NCI-H2171 (cell line): Measurements from ENCODE around the gene EIF2S3.
A peak's percentile ranks its signal among the peaks of the same experiment; 100 is the strongest.
"Not testable (repeated sequence)": the region's sequence is repeated elsewhere in the genome, so short reads cannot be mapped to it uniquely, and the experiment has no call there.

ENCODE experiments used
- DNase-seq: peaks from one replicate; lab custom pipeline; 2025; lab: John Stamatoyannopoulos, UW

Gene EIF2S3

DNA sequence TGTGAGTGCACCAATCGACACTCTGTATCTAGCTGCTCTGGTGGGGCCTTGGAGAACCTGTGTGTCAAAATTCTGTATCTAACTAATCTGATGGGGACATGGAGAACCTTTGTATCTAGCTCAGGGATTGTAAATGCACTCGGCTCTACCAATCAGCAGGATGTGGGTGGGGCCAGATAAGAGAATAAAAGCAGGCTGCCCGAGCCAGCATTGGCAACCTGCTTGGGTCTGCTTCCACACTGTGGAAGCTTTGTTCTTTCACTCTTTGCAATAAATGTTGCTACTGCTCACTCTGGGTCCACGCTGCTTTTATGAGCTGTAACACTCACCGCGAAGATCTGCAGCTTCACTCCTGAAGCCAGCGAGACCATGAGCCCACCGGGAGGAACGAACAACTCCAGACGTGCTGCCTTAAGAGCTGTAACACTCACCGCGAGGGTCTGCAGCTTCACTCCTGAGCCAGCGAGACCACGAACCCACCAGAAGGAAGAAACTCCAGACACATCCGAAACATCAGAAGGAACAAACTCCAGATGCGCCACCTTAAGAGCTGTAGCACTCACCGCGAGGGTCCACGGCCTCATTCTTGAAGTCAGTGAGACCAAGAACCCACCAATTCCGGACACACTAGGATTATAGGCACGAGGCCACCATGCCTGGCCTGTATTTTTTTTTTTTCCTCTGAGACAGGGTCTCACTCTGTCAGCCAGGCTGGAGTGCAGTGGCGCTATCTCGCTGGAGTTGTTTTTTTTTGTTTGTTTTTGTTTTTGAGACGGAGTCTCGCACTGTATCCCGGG lies 4.0 kb upstream of the EIF2S3 start:
- DNase-seq = not testable (repeated sequence)

DNA sequence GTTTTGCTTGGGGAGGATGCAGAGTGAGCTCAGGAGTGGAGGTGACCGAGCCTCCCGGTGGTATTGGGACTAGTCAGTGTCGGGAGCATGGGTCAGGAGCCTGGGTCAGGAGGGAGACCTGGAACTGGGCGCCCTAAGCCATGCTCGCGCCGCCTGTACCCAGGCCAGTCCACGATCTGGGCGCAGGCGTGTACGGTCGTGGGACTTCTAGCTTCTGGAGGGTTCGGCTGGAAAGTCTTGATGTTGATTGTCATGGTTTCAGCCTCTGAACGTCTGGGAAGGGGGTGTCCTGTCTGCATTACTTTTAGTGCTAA lies 244 bp downstream of the EIF2S3 start:
- DNase-seq = no peak

DNA sequence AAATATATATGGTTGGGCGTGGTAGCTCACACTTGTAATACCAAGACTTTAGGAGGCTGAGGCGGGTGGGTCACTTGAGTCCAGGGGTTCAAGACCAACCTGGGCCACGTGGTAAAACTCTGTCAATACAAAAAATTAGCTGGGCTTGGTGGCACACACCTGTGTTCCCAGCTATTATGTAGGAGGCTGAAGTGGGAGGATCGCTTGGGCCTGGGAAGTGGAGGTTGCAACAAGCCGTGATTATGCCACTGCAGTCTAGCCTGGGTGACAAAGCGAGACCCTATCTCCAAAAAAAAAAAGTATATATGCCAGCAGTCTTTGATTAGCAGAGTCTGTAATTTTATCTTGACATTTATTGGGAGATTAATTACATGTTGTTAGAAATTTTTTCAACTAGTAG lies 8.7 kb downstream of the EIF2S3 start:
- DNase-seq = no peak

DNA sequence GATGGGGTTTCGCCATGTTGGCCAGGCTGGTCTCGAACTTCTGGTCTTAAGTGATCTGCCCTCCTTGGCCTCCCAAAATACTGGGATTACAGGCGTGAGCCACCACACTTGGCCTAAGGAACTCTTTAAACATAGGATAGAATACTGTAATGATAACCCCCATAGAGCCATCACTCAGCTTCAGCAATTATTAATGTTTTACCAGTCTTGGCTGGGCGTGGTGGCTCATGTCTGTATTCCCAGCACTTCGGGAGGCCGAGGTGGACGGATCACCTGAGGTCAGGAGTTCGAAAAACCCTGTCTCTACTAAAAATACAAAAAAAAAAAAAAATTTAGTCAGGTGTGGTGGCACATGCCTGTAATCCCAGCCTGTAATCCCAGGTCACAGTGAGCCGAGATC lies 15.1 kb downstream of the EIF2S3 start:
- DNase-seq = no peak

DNA sequence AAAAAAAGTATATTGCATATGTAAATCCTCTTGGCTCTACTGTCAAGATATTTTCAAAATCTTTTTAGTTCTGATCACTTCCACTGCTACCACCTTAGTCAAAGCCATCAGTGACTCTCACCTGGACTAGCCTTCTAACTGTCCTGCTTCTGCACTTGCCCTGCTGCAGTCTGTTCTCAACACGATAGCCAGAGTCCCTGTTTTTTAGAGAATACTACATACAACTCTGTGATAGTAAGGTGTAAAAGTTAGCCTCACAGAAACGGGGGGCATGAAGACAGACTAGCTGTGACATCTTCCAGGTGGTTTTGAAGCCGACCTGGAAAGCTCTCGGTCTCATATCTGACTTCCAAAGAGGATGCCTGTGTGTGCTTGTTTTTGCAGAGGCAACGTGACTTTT lies 24.7 kb downstream of the EIF2S3 start:
- no peak for DNase-seq

DNA sequence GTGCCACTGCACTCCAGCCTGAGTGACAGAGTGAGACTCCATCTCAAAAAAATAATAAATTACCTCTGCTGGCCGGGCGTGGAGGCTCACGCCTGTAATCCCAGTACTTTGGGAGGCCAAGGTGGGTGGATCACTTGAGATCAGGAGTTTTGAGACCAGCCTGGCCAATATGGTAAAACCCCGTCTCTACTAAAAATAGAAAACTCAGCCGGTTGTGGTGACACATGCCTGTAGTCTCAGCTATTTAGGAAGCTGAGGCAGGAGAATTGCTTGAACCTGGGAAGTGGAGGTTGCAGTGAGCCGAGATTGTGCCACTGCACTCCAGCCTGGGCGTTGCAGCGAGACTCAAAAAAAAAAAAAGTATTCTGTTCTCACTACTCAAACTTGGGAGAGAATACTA lies 25.5 kb downstream of the EIF2S3 start:
- not testable (repeated sequence) for DNase-seq

DNA sequence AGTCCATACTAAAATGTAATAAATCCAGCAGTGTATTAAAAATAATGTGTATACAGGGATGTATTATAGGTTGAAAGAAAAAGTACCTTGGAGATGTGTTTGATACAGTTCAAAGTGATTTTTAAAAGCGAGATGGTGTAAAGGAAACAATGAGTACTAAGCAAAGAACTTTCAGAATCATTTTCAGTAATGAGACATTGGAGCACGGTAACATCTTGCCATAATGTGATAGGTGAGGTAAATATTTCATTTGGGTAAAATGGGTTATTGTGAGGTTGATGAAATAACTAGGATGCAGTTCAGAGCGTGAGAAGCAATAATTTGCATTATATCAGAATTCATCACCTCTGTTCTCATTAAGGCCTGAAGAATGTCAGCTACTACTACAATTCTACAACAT lies 25.9 kb downstream of the EIF2S3 start:
- no peak for DNase-seq

DNA sequence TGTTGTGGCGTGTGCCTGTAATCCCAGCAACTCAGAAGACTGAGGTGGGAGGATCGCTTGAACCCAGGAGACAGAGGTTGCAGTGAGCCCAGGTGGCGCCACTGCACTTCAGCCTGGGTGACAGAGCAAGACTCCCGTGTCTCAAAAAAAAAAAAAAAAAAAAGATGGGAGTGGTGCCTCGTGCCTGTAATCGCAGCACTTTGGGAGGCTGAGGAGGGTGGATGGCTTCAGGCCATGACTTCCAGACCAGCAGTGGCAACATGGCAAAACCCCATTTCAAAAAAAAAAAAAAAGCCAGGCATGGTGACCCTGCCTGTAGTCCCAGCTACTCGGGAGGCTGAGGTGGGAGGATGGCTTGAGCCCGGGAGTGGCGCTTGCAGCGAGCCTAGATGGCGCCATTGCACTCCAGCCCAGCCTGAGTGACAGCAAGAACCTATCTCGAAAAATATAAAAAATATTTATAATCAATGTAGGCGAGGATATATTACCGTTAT lies 27.0 kb downstream of the EIF2S3 start:
- DNase-seq = peak; percentile 14

DNA sequence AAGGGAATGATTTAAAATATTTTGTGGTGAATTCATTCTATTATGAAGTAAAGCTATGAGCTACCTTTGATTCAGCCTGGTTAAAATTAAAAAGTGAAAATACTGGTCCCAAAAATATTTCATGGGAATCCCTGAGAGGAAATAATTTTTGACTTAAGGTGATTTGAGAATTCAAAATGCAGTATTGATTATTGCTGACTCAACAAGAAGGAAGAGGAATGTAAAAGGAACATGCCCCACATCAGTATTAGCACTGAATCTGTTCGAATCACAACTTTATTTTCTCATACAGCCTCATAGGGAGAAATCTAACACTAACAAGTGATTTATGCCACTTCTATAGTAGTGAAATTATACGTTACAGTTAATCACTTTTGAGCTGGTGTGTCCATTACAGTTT lies 27.7 kb downstream of the EIF2S3 start:
- no peak for DNase-seq

DNA sequence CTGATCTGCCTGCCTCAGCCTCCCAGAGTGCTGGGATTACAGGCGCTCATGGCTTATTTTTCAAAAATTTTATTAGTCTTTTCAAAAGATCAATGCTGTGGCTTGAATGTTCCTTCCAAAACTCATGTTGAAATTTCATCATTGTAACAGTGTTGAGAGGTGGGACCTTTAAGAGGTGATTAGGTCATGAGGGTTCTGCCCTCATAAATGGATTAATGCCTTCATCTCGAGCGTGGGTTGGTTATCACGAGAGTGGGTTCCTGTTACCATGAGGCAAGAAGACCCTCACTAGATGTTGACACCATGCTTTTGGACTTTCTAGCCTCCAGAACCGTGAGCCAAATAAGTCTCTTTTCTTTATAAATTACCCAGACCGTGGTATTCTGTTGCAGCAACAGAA lies 30.3 kb downstream of the EIF2S3 start:
- DNase-seq = no peak

DNA sequence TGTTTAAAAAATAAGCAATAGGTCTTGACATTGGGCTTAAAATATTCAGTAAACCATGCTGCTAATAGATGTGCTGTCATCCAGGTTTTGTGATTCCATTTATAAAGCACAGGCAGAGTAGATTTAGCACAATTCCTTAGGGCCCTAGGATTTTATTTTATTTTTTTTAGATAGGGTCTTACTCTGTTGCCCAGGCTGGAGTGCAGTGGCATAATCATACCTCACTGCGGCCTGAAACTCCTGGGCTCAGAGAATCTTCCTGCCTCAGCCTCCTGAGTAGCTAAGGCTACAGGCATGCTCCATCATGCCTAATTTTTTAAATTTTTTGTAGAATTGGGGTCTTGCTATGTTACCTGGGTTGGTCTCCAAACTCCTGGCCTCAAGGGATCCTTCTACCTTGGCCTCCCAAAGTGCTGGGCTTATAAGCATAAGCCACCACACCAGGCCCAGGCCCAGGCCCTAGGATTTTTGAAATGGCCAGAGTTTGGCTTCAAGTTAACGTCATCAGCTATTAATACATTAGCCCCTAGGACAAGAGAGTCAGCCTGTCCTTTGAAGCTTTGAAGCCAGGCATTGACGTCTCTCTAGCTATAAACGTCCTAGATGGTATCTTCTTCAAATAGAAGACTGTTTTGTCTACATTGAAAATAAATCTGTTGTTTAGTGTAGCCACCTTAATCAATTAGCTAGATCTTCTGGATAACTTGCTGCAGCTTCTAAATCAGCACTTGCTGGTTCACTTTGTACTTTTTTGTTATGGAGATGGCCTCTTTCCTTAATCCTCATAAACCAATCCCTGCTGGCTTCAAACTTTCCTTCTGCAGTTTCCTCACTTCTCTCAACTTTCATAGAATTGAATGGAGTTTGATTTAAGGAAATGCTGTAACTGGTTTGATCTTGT lies 35.8 kb downstream of the EIF2S3 start:
- no peak for DNase-seq

DNA sequence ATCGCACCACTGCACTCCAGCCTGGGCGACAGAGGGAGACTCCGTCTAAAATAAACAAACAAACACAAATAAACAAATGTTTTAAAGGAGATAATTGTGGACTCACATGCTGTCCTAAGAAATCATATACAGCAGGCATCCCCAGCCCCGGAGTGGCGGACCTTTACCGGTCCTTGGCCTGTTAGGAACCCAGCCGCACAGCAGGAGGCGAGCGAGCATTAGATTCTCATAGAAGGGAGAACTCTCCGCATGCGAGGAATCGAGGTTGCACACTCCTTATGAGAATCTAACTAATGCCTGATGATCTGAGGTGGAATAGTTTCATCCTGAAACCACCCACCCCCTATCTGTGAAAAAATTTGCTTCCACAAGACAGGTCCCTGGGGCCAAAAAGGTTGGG lies 39.0 kb downstream of the EIF2S3 start:
- DNase-seq = no peak

DNA sequence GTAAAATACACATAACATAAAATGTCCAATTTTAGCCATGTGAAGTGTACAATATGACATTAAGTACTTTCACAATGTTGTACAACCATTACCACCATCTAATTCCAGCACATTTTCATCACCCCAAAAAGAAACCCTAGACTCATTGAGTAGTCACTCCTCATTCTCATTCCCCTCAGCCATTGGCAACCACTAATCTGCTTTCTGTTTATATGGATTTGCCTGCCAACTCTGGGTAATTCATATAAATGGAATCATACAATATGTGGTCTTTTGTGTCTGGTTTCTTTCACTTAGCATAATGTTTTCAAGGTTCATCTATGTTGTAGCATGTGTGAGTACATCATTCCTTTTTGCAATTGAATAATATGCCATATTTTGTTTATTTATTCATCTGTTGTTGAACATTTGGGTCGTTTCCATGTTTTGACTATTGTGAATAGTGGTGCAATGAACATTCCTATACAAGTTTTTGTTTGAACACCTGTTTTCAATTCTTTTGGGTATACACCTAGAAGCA lies 43.0 kb downstream of the EIF2S3 start:
- no peak for DNase-seq

DNA sequence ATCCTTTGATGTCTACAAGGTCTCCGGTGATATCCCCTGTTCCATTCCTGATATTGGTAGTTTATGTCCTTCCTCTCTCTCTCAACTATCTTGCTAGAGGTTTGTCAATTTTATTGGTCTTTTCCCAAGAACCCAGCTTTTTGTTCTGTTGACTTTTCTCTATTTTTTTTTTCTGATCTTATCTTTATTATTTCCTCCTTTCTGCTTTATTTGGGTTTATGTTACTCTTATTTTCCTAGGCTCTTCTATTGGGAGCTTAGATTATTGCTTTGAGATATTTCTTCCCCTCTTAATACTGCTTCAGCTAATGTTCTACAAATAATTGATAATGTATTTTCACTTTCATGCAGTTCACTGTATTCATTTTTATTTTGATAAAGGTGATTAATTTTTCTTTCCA lies 44.2 kb downstream of the EIF2S3 start:
- DNase-seq = no peak

DNA sequence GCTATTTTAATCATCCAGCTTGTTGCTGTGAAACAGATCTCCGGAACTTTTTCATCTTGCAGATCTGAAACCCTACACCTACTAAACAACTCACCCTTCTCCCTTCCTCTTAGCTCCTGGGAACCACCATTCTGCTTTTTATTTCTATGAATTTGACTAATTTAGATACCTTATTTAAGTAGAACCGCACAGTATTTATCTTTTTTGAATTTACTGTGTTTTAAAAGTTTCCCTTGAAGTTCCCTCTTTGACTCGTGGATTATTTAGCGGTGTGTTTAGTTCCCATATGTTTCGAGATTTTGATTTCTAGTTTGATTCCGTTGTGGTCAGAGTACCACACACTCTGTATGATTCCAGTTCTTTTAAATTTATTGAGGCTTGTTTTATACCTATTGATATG lies 44.6 kb downstream of the EIF2S3 start:
- DNase-seq = no peak

DNA sequence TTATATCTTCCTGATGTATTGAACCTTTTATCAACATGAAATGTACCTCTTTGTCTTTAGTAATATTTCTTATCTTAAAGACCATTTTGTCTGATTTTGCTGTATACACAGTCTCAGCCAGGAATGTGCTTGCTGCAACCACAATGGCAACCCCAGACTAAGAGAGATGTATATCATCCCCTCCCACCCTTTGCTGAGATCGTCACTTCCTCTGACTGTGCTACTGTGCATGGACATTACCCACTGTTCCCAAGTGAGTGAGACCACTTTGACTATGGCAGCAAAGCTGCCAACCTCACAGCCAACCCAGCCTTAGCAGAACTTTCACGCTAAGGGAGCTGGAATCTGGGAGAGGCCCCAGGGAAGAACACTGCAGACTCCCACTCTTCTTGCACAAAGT lies 46.0 kb downstream of the EIF2S3 start:
- no peak for DNase-seq

DNA sequence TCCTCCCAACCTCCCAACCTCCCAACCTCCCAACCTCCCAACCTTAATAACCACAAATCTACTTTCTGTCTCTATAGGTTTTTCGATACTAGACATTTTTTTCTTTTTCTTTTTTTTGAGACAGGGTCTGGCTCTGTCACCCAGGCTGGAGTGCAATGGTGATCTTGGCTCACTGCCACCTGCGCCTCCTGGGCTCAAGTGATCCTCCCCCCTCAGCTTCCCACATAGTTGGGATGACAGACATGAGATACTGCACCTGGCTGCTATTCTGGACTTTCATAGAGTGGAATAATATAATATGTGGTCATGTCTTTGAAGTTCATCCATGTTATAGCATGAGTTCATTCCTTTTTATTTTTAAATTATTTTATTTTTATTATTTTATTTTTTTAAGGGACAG lies 55.3 kb downstream of the EIF2S3 start:
- DNase-seq = no peak

DNA sequence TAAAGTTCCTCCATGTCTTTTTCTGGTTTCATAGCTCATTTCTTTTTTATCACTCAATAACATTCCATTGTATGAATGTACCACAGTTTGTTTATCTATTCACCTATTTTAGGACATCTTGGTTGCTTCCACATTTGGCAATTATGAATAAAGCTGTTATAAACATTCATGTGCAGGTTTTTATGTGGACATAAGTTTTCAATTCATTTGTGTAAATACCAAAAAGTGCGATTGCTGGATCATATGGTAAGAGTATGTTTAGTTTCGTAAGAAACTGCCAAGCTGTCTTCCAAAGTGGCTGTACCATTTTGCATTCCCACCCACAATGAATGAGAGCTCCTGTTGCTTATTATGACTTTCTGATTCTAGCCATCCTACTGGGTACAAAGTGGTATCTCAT lies 58.4 kb downstream of the EIF2S3 start:
- DNase-seq = no peak

DNA sequence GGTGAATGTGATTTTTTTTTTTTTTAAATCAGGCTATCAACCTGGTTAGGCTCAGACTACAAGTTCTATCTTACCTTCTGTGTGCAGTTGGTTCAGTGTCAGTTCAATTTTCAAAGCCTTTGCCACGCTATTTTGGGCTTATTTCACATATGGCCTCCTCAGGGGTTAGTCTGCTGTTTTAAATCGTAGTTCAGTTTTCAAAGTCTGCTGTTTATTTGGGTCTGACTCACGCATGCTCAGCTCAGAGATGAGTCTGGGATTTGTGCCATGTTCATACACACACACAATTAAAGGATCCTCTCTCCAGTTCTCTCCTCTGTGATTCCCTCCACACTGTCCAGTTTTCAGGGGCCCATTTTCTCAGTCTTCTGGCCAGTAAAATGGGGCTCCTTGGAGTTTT lies 62.5 kb downstream of the EIF2S3 start:
- DNase-seq = peak; percentile 14

DNA sequence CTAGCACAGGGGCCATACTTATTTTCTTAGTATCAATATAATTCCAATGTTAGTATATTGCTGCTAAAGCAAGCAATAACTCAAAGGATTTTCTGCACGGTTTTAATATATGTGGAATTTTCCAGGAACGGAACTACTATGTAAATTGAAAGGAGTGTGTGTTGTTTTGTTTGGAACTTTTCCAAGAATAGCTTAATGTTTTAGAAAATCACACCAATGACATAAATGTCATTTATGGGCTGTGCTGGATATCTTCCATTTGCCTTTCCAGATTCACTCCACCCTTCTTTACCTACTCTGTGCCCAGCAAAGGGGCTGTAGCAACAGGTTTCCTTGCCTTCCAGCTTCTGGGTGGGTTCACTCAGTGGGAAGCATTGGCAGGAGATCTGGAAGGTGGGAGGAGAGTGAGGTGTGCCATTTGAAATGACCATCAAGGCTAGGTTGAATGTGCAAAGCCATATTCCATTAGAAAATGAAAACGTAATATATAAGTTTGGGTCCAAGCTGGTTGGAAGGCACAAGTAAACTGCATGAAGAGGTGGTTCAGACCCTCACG lies 69.6 kb downstream of the EIF2S3 start:
- no peak for DNase-seq

DNA sequence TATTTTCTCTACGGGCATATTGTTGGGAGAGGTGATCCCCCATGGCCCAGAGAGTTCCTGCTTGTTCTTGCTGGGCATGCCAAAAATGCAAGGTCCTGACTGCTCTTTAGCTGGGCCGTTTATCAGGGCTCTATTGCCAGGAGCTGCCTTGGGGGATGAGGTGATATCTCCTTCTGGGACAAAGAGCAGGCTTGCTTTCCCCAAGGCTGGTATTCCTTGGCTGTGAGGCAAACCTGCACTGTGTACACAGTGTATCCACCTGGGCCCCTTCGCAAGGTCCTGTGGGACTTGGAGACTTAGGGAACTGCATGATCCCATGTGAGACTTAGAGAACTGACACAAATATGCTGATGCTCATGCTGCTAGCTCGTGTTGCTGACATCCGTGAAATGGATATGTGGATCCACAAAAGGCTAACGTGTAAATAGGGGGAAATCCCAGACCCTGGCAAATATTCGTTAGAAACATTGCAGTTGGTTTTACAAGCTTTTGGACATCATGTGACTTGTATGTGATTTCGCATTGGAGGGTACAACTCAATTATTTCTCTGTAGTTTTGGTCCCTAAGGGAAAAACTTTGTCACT lies 70.4 kb downstream of the EIF2S3 start:
- no peak for DNase-seq
